Measurements from ENCODE around the gene ADGRV1.

DNA sequence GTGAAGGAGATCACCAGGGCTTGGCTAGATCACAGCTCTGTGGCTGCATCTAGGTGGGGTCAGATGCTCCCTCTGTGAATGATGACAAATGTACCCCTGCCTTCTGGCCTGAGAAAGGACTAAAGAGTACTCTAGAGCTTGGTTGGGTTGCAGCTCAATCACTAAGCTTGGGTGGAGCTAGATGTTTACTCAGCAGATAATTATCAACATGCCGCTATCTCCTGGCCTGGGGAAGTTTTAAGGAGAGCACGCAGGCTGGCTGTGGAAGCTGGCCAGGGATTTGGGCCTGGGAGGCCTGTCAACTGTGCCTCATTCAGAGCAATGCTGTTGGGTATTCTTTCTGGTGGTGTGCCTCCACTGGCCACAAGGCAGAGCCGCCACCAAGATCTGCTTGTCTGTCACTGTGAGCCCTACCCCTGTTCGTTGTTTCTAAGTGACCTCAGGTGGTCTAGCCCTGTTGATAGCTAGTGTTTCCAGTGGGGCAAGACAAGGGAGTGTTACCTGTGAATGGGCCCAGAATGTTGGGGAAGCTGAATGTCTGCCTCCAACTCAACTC, 181.7 kb downstream of the ADGRV1 start:
- TF ChIP-seq, protein P1, sequence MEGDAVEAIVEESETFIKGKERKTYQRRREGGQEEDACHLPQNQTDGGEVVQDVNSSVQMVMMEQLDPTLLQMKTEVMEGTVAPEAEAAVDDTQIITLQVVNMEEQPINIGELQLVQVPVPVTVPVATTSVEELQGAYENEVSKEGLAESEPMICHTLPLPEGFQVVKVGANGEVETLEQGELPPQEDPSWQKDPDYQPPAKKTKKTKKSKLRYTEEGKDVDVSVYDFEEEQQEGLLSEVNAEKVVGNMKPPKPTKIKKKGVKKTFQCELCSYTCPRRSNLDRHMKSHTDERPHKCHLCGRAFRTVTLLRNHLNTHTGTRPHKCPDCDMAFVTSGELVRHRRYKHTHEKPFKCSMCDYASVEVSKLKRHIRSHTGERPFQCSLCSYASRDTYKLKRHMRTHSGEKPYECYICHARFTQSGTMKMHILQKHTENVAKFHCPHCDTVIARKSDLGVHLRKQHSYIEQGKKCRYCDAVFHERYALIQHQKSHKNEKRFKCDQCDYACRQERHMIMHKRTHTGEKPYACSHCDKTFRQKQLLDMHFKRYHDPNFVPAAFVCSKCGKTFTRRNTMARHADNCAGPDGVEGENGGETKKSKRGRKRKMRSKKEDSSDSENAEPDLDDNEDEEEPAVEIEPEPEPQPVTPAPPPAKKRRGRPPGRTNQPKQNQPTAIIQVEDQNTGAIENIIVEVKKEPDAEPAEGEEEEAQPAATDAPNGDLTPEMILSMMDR (IDR thresholded peaks at IDR 0.05) = no peak
- TF ChIP-seq POLR2A (IDR thresholded peaks at IDR 0.05) = no peak

All from Peyer's patch (tissue), 4 donors.